GM21717 (cell line): ENCODE measurements around the gene C11orf21.

Source experiments
- ATAC-seq: cut with Tn5 transposase; IDR thresholded peaks from one replicate; pipeline ENCODE4 v1.9.1; 2021; ENCODE audit warnings: mild to moderate bottlenecking, moderate library complexity; ENCODE audit not compliant: unreplicated experiment

Gene C11orf21

GRCh38 chr11:2309251-2310072, 7.7 kb upstream of the C11orf21 start:
- ATAC-seq: no peak

GRCh38 chr11:2308713-2309112, 7.0 kb upstream of the C11orf21 start:
- ATAC-seq: no peak

- ATAC-seq: no peak
Measured at GRCh38 chr11:2307501-2308331, 6.0 kb upstream of the C11orf21 start.

- ATAC-seq: no peak
Measured at GRCh38 chr11:2306877-2307500, 5.3 kb upstream of the C11orf21 start.

- no peak for ATAC-seq
Measured at GRCh38 chr11:2306452-2306823, 4.7 kb upstream of the C11orf21 start.

- ATAC-seq: no peak
Measured at GRCh38 chr11:2305788-2306451, 4.2 kb upstream of the C11orf21 start.

GRCh38 chr11:2305140-2305778, 3.5 kb upstream of the C11orf21 start:
- no peak for ATAC-seq

- ATAC-seq: no peak
Measured at GRCh38 chr11:2304506-2305139, 2.9 kb upstream of the C11orf21 start.

- no peak for ATAC-seq
Measured at GRCh38 chr11:2303627-2304505, 2.1 kb upstream of the C11orf21 start.

- ATAC-seq: no peak
Measured at GRCh38 chr11:2302896-2303626, 1.3 kb upstream of the C11orf21 start.

GRCh38 chr11:2302306-2302895, 683 bp upstream of the C11orf21 start:
- ATAC-seq: no peak

- ATAC-seq: no peak
Measured at GRCh38 chr11:2300936-2301630, 635 bp downstream of the C11orf21 start.

- no peak for ATAC-seq
Measured at GRCh38 chr11:2300290-2300935, 1.3 kb downstream of the C11orf21 start.

GRCh38 chr11:2299773-2300172, 1.9 kb downstream of the C11orf21 start:
- no peak for ATAC-seq

GRCh38 chr11:2298795-2299761, 2.6 kb downstream of the C11orf21 start:
- ATAC-seq: no peak
